HG03066 (cell line): ENCODE measurements around the gene CPNE6.
A peak's percentile ranks its signal among the peaks of the same experiment; 100 is the strongest.

Source experiments
- ATAC-seq: cut with Tn5 transposase; IDR thresholded peaks from one replicate; pipeline ENCODE4 v1.9.1; 2021; ENCODE audit warnings: low read depth; ENCODE audit not compliant: unreplicated experiment

CPNE6 gene

GRCh38 chr14:24082411-24083080 lies 11.2 kb downstream of the CPNE6 start:
- no peak for ATAC-seq

- no peak for ATAC-seq
Observed at GRCh38 chr14:24083462-24083861, 12.1 kb downstream of the CPNE6 start.

- ATAC-seq, result no peak
Observed at GRCh38 chr14:24084440-24084839, 13.1 kb downstream of the CPNE6 start.

- ATAC-seq, result no peak
Observed at GRCh38 chr14:24085215-24085614, 13.9 kb downstream of the CPNE6 start.

- ATAC-seq, result no peak
Observed at GRCh38 chr14:24086193-24086955, 15.0 kb downstream of the CPNE6 start.

GRCh38 chr14:24087004-24087403 lies 15.6 kb downstream of the CPNE6 start:
- no peak for ATAC-seq

- ATAC-seq, result no peak
Observed at GRCh38 chr14:24088095-24088494, 16.7 kb downstream of the CPNE6 start.

GRCh38 chr14:24089890-24090289 lies 18.5 kb downstream of the CPNE6 start:
- no peak for ATAC-seq

GRCh38 chr14:24092110-24092504 lies 20.7 kb downstream of the CPNE6 start:
- no peak for ATAC-seq

- no peak for ATAC-seq
Observed at GRCh38 chr14:24092505-24093206, 21.3 kb downstream of the CPNE6 start.

- no peak for ATAC-seq
Observed at GRCh38 chr14:24093207-24093900, 22.0 kb downstream of the CPNE6 start.

GRCh38 chr14:24093901-24094840 lies 22.8 kb downstream of the CPNE6 start, which contains the start of gene PCK2:
TSS of gene PCK2 (plus strand) at chr14:24094311. CDS start at chr14:24094406, 95 bp downstream.
- ATAC-seq, result peak; percentile 39

- ATAC-seq, result peak; percentile 6
Observed at GRCh38 chr14:24094841-24095270, 23.5 kb downstream of the CPNE6 start.

- peak; percentile 76 for ATAC-seq
Observed at GRCh38 chr14:24095271-24096068, 24.1 kb downstream of the CPNE6 start.

GRCh38 chr14:24096545-24097181 lies 25.3 kb downstream of the CPNE6 start:
- ATAC-seq, result no peak

GRCh38 chr14:24098229-24098926 lies 27.0 kb downstream of the CPNE6 start:
- no peak for ATAC-seq

- no peak for ATAC-seq
Observed at GRCh38 chr14:24098927-24099813, 27.8 kb downstream of the CPNE6 start.
